ENCODE measurements around the gene ZNF740. TPM values are rescaled to one million over a fixed set of nuclear protein-coding genes. Genes with fewer than 3 reads are reported as not detected.

The ZNF740 gene
- total RNA-seq, 1 experiment from 2014 or later: 65.8 TPM

- Histone ChIP-seq H4K20me1 (ENCODE audit: insufficient read depth) (no peaks in the 10 kb centered on the region), H3K9me3 (ENCODE audit: insufficient read depth, low read depth) (no peaks in the 10 kb centered on the region), H3K4me2 (peak overlapping the region; percentile 41; the same call in 1 of the 2 replicates), H3F3A (ENCODE audit: insufficient read depth, low read depth) (peaks cover 47% of the 10 kb centered on the region), H3K27ac (no peak overlapping the region), H3K36me3 (ENCODE audit: low read depth) (peaks cover 10% of the 10 kb centered on the region; the same call in 1 of the 2 replicates), H3K79me2 (ENCODE audit: low read depth) (peaks cover 45% of the 10 kb centered on the region), H3K27me3 (ENCODE audit: insufficient read depth, low read depth) (no peaks in the 10 kb centered on the region), H3K4me1 (replicated peaks; ENCODE audit: insufficient read depth) (peaks cover 70% of the 10 kb centered on the region), H2AFZ (no peak overlapping the region), H3K4me3 (no peak overlapping the region), H3K9me2 (ENCODE audit: insufficient read depth) (no peaks in the 10 kb centered on the region)
- no peak for TF ChIP-seq EZH2 (IDR thresholded peaks at IDR 0.05; ENCODE audit: low read depth)
- TF ChIP-seq, protein P1, sequence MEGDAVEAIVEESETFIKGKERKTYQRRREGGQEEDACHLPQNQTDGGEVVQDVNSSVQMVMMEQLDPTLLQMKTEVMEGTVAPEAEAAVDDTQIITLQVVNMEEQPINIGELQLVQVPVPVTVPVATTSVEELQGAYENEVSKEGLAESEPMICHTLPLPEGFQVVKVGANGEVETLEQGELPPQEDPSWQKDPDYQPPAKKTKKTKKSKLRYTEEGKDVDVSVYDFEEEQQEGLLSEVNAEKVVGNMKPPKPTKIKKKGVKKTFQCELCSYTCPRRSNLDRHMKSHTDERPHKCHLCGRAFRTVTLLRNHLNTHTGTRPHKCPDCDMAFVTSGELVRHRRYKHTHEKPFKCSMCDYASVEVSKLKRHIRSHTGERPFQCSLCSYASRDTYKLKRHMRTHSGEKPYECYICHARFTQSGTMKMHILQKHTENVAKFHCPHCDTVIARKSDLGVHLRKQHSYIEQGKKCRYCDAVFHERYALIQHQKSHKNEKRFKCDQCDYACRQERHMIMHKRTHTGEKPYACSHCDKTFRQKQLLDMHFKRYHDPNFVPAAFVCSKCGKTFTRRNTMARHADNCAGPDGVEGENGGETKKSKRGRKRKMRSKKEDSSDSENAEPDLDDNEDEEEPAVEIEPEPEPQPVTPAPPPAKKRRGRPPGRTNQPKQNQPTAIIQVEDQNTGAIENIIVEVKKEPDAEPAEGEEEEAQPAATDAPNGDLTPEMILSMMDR (conservative IDR thresholded peaks at IDR 0.05): no peak
- BruUV-seq (replicated peaks): no TSS peak
- ChIA-PET CTCF (interaction anchor here (0.6 to 0.7 kb wide), 2 partner anchors 90 to 397 kb away, joined by 3 read pairs; no protein-coding TSS in a partner anchor), POLR2A (ENCODE audit: unreplicated experiment) (interaction anchor here (0.6 kb wide), 1 partner anchor 44 kb away, joined by 4 read pairs; no protein-coding TSS in a partner anchor)
- intact Hi-C loops (cut with micrococcal nuclease; ENCODE audit: unreplicated experiment): no loop called here
- DNase-seq: no peak
Observed at GRCh38 chr12:53225635-53226424, 45.3 kb downstream of the ZNF740 start.

DNA sequence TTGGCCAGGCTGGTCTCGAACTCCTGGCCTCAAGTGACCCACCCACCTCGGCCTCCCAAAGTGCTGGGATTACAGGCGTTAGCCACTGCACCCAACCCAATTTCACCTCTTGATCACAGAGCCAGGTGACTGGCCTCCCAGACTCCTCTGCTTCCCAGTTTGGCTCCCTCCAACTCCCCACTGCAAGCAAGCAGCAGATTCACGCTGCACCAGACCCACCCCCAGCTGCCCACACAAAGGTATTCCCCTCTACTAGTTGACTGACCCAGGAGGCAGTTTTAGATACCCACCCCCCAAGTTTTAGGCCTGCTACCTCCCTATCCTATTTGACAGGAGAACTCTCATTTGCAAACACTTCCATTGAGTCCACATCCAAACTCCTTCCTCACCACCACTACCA lies 46.3 kb downstream of the ZNF740 start:
- no peak overlapping the region for H3K27ac ChIP-seq
- no peak for TF ChIP-seq EZH2 (IDR thresholded peaks at IDR 0.05; ENCODE audit: low read depth)
- TF ChIP-seq, protein P1 (conservative IDR thresholded peaks at IDR 0.05): no peak
- BruUV-seq (replicated peaks): no TSS peak
- H3K27me3 ChIP-seq (ENCODE audit: insufficient read depth, low read depth): no peaks in the 10 kb centered on the region
- no peak overlapping the region for H3K4me3 ChIP-seq
- DNase-seq: no peak
- ChIA-PET CTCF (interaction anchor here (0.6 to 0.7 kb wide), 2 partner anchors 91 to 94 kb away, joined by 3 to 4 read pairs; no protein-coding TSS in a partner anchor), POLR2A (ENCODE audit: unreplicated experiment) (interaction anchor here (0.6 kb wide), 1 partner anchor 45 kb away, joined by 4 read pairs; no protein-coding TSS in a partner anchor)
- peaks cover 73% of the 10 kb centered on the region for H3K4me1 ChIP-seq (replicated peaks; ENCODE audit: insufficient read depth)
- no peak overlapping the region for H2AFZ ChIP-seq
- intact Hi-C loops (cut with micrococcal nuclease; ENCODE audit: unreplicated experiment): no loop called here
- peaks cover 10% of the 10 kb centered on the region; the same call in 1 of the 2 replicates for H3K36me3 ChIP-seq (ENCODE audit: low read depth)
- H3K4me2 ChIP-seq: no peak overlapping the region
- H3F3A ChIP-seq (ENCODE audit: insufficient read depth, low read depth): peaks cover 48% of the 10 kb centered on the region; the same call in 1 of the 2 replicates
- no peaks in the 10 kb centered on the region for H3K9me3 ChIP-seq (ENCODE audit: insufficient read depth, low read depth)
- H3K79me2 ChIP-seq (ENCODE audit: low read depth): peaks cover 54% of the 10 kb centered on the region
- H3K9me2 ChIP-seq (ENCODE audit: insufficient read depth): no peaks in the 10 kb centered on the region
- no peaks in the 10 kb centered on the region for H4K20me1 ChIP-seq (ENCODE audit: insufficient read depth)

DNA sequence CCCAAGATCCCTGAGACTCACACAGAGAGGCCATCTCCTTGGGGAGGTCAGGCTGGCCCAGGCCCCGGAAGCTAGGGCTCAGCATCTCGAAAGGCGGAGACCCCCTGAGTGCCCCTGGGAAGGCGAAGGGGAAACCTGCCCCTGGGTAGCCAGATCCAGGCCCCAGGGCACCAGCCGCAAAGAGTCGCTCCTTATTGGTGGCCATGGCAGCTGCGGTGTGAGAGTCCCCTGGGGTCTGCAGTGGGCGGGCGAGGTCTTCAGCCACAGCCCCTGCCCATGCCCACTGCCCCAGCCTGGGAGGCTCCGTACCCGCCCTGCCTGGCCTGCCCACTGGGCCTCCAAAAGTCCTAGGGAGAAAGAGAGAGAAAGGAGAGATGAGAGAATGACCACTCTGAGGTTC lies 46.8 kb downstream of the ZNF740 start:
- no peaks in the 10 kb centered on the region for H3K9me2 ChIP-seq (ENCODE audit: insufficient read depth)
- H3K36me3 ChIP-seq (ENCODE audit: low read depth): peaks cover 10% of the 10 kb centered on the region; the same call in 1 of the 2 replicates
- CTCF ChIA-PET: no interaction called here
- no TSS peak for BruUV-seq (replicated peaks)
- no peak overlapping the region for H3K4me3 ChIP-seq
- no peaks in the 10 kb centered on the region for H4K20me1 ChIP-seq (ENCODE audit: insufficient read depth)
- H3F3A ChIP-seq (ENCODE audit: insufficient read depth, low read depth): peaks cover 45% of the 10 kb centered on the region; the same call in 1 of the 2 replicates
- no peak for TF ChIP-seq EZH2 (IDR thresholded peaks at IDR 0.05; ENCODE audit: low read depth)
- TF ChIP-seq, protein P1 (conservative IDR thresholded peaks at IDR 0.05): no peak
- H3K4me1 ChIP-seq (replicated peaks; ENCODE audit: insufficient read depth): peaks cover 68% of the 10 kb centered on the region
- H3K4me2 ChIP-seq: no peak overlapping the region
- no peak overlapping the region for H2AFZ ChIP-seq
- intact Hi-C loops (cut with micrococcal nuclease; ENCODE audit: unreplicated experiment): no loop called here
- no peak overlapping the region for H3K27ac ChIP-seq
- no peak for DNase-seq
- H3K9me3 ChIP-seq (ENCODE audit: insufficient read depth, low read depth): no peaks in the 10 kb centered on the region
- no peaks in the 10 kb centered on the region for H3K27me3 ChIP-seq (ENCODE audit: insufficient read depth, low read depth)
- peaks cover 54% of the 10 kb centered on the region for H3K79me2 ChIP-seq (ENCODE audit: low read depth)
- POLR2A ChIA-PET (ENCODE audit: unreplicated experiment): no interaction called here

Data from PC-9 (cell line).